ENCODE data around the gene RHOBTB1.

RHOBTB1 gene

GRCh38 chr10:60944058-60944909 is at the start of gene RHOBTB1:
Gene RHOBTB1, minus strand, starts transcription at chr10:60944185. Its CDS starts 32,643 bp downstream, at chr10:60911542.
- DNase-seq (ENCODE audit: low read depth), result peak; percentile 59
- TF ChIP-seq CTCF (IDR thresholded peaks at IDR 0.05; ENCODE audit: low read depth, low read length, missing control alignments), result no peak
- in situ Hi-C loops (cut with HindIII; ENCODE audit: low sequenced_read_pairs), result no loop called here
- peak within 1 kb of the TSS; percentile 71 for H3K4me3 ChIP-seq (ENCODE audit: low read depth, low read length)

- no peak overlapping the region for H3K4me3 ChIP-seq (ENCODE audit: low read depth, low read length)
- in situ Hi-C loops (cut with HindIII; ENCODE audit: low sequenced_read_pairs), result no loop called here
- no peak for TF ChIP-seq CTCF (IDR thresholded peaks at IDR 0.05; ENCODE audit: low read depth, low read length, missing control alignments)
- DNase-seq (ENCODE audit: low read depth), result no peak
Measured at GRCh38 chr10:60992636-60993035, 48.7 kb upstream of the RHOBTB1 start.

GRCh38 chr10:60990663-60991062 is 46.7 kb upstream of the RHOBTB1 start:
- in situ Hi-C loops (cut with HindIII; ENCODE audit: low sequenced_read_pairs), result no loop called here
- no peak for DNase-seq (ENCODE audit: low read depth)
- TF ChIP-seq CTCF (IDR thresholded peaks at IDR 0.05; ENCODE audit: low read depth, low read length, missing control alignments), result no peak
- no peak overlapping the region for H3K4me3 ChIP-seq (ENCODE audit: low read depth, low read length)

GRCh38 chr10:60989400-60989876 is 45.5 kb upstream of the RHOBTB1 start:
- in situ Hi-C loops (cut with HindIII; ENCODE audit: low sequenced_read_pairs), result no loop called here
- DNase-seq (ENCODE audit: low read depth), result no peak
- TF ChIP-seq CTCF (IDR thresholded peaks at IDR 0.05; ENCODE audit: low read depth, low read length, missing control alignments), result no peak
- no peak overlapping the region for H3K4me3 ChIP-seq (ENCODE audit: low read depth, low read length)

- no peak overlapping the region for H3K4me3 ChIP-seq (ENCODE audit: low read depth, low read length)
- DNase-seq (ENCODE audit: low read depth), result no peak
- TF ChIP-seq CTCF (IDR thresholded peaks at IDR 0.05; ENCODE audit: low read depth, low read length, missing control alignments), result no peak
- in situ Hi-C loops (cut with HindIII; ENCODE audit: low sequenced_read_pairs), result no loop called here
Measured at GRCh38 chr10:60986791-60987190, 42.8 kb upstream of the RHOBTB1 start.

GRCh38 chr10:60985951-60986350 is 42.0 kb upstream of the RHOBTB1 start:
- TF ChIP-seq CTCF (IDR thresholded peaks at IDR 0.05; ENCODE audit: low read depth, low read length, missing control alignments), result no peak
- in situ Hi-C loops (cut with HindIII; ENCODE audit: low sequenced_read_pairs), result no loop called here
- no peak overlapping the region for H3K4me3 ChIP-seq (ENCODE audit: low read depth, low read length)
- no peak for DNase-seq (ENCODE audit: low read depth)

Data from astrocyte of the cerebellum (primary cell).